Calu3 (cell line): ENCODE results near the gene TRIM44. TPM values are rescaled to one million over a fixed set of nuclear protein-coding genes. Genes with fewer than 3 reads are reported as not detected.

Experiments used
- BruUV-seq: library from RNA; stranded (reverse); fragments of 400-500 nt; replicated peaks from 2 replicates; lab custom pipeline; 2021; lab: Mats Ljungman, UMichigan
- CTCF ChIA-PET: fragments of 300-600 bp; sonication (Branson Sonifier 250); formaldehyde crosslinking; loops from one replicate; lab custom pipeline; 2022; ENCODE audit warnings: antibody characterized with exemption; lab: Charles Lee
- DNase-seq: peaks from one replicate; pipeline ENCODE4 v3.0.0; 2022
- H3K27ac Mint-ChIP-seq: one replicate; pipeline ENCODE4 v1.8.0; 2022; ENCODE audit warnings: mixed read lengths; ENCODE audit not compliant: unreplicated experiment
- H3K27me3 Mint-ChIP-seq: one replicate; pipeline ENCODE4 v1.8.0; 2022; ENCODE audit warnings: mixed read lengths; ENCODE audit not compliant: unreplicated experiment
- H3K36me3 Mint-ChIP-seq: one replicate; pipeline ENCODE4 v1.8.0; 2022; ENCODE audit warnings: mild to moderate bottlenecking, moderate library complexity, mixed read lengths; ENCODE audit not compliant: insufficient read depth, unreplicated experiment
- H3K4me1 Mint-ChIP-seq: one replicate; pipeline ENCODE4 v1.8.0; 2022; ENCODE audit warnings: mild to moderate bottlenecking, low read depth, mixed read lengths; ENCODE audit not compliant: unreplicated experiment
- H3K4me3 Mint-ChIP-seq: one replicate; pipeline ENCODE4 v1.8.0; 2022; ENCODE audit warnings: mild to moderate bottlenecking, low read depth, moderate library complexity, mixed read lengths; ENCODE audit not compliant: unreplicated experiment
- H3K9me3 Mint-ChIP-seq: one replicate; pipeline ENCODE4 v1.8.0; 2022; ENCODE audit warnings: low read depth, mixed read lengths; ENCODE audit not compliant: unreplicated experiment
- intact Hi-C: fragments of 100-400 bp; cut with micrococcal nuclease; formaldehyde crosslinking; loops from one replicate; pipeline ENCODE4 v1.10.0; 2022; ENCODE audit not compliant: unreplicated experiment
- total RNA-seq: library from RNA; stranded (reverse); gene quantifications from 2 replicates; pipeline ENCODE4 v1.2.3, GENCODE V29; 2022
- TF ChIP-seq, protein P1 (sequence below): fragments of 200-600 bp; IDR thresholded peaks from one replicate; pipeline ENCODE4 v1.8.0; 2022; ENCODE audit warnings: antibody characterized with exemption; ENCODE audit not compliant: unreplicated experiment

The TRIM44 gene
- total RNA-seq, 1 experiment from 2014 or later: 71.3 TPM

DNA sequence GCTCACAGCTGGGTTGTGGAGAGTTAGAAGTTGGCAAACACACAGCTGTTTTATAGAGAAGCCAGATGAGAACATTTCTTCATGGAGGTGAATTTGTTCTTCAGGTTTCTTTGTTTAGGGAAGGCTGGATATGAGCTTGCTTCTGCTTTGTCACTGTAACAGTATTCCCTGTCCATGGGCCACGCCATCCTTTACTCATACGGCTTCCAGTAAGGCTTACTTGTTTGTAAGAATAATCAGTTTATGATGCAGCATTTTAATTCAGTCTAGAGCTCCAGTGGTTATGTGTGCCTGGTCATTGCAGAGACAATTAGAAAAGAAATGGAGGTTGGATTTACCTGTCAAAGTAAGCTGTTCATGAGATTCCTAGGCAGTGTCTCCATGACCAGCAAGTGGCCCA lies 131.8 kb downstream of the TRIM44 start:
- Mint-ChIP-seq H3K4me3 (no peak overlapping the region), H3K36me3 (no peaks in the 10 kb centered on the region), H3K27me3 (no peaks in the 10 kb centered on the region), H3K4me1 (peaks cover 23% of the 10 kb centered on the region), H3K27ac (no peak overlapping the region), H3K9me3 (peaks cover under 1% of the 10 kb centered on the region)
- intact Hi-C loops: no loop called here
- BruUV-seq: no TSS peak
- CTCF ChIA-PET: no interaction called here
- TF ChIP-seq, protein P1, sequence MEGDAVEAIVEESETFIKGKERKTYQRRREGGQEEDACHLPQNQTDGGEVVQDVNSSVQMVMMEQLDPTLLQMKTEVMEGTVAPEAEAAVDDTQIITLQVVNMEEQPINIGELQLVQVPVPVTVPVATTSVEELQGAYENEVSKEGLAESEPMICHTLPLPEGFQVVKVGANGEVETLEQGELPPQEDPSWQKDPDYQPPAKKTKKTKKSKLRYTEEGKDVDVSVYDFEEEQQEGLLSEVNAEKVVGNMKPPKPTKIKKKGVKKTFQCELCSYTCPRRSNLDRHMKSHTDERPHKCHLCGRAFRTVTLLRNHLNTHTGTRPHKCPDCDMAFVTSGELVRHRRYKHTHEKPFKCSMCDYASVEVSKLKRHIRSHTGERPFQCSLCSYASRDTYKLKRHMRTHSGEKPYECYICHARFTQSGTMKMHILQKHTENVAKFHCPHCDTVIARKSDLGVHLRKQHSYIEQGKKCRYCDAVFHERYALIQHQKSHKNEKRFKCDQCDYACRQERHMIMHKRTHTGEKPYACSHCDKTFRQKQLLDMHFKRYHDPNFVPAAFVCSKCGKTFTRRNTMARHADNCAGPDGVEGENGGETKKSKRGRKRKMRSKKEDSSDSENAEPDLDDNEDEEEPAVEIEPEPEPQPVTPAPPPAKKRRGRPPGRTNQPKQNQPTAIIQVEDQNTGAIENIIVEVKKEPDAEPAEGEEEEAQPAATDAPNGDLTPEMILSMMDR: no peak
- DNase-seq: no peak

DNA sequence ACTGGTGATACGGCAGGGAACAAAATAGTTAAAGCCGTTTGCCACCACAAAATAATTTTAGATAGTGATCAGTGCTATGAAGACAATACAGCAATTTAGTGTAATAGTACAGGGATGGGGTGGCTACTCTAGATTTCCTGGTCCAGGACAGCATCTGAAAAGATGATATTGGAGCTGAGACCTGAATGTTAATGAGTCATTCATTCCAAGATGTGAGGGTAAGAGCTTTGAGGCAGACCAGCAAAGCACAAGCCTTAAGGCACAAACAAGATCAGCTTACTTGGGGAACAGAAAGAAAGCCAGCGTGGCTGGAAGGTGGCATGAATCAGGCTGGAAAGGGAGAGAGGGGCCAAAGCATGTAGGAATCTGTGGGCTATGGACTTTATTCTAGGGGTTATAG lies 132.3 kb downstream of the TRIM44 start:
- intact Hi-C loops: no loop called here
- TF ChIP-seq, protein P1: no peak
- CTCF ChIA-PET: no interaction called here
- Mint-ChIP-seq H3K27me3 (no peaks in the 10 kb centered on the region), H3K4me1 (peaks cover 23% of the 10 kb centered on the region), H3K4me3 (no peak overlapping the region), H3K9me3 (peaks cover 4% of the 10 kb centered on the region), H3K27ac (no peak overlapping the region), H3K36me3 (no peaks in the 10 kb centered on the region)
- no TSS peak for BruUV-seq
- no peak for DNase-seq

DNA sequence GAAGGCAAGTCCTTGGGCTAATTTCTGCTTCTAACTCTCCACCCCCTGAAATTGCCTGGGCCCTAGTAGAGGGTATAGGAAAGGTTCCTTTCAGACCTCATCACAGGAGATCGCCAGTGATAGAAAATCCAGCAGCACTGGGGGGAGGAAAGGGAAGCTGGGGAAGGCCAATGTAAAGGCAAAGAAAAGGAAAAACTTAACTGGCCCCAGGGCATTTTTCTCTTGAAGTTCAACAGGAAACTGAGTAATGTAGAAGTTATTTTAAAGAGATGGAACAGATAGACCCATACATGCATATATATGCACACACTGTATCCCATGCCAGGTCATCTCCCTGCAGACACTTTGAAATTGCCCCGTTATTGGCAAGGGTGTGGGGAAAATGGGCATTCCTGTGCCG lies 134.0 kb downstream of the TRIM44 start:
- peaks cover 23% of the 10 kb centered on the region for H3K4me1 Mint-ChIP-seq
- CTCF ChIA-PET: interaction anchor here (1.3 kb wide), 1 partner anchor 11 kb away, joined by 3 read pairs; no protein-coding TSS in a partner anchor
- peak overlapping the region; percentile 10 for H3K4me3 Mint-ChIP-seq
- H3K36me3 Mint-ChIP-seq: no peaks in the 10 kb centered on the region
- no peak for DNase-seq
- TF ChIP-seq, protein P1: no peak
- peak overlapping the region; percentile 43 for H3K27ac Mint-ChIP-seq
- BruUV-seq: no TSS peak
- peaks cover 4% of the 10 kb centered on the region for H3K9me3 Mint-ChIP-seq
- intact Hi-C loops: no loop called here
- no peaks in the 10 kb centered on the region for H3K27me3 Mint-ChIP-seq

DNA sequence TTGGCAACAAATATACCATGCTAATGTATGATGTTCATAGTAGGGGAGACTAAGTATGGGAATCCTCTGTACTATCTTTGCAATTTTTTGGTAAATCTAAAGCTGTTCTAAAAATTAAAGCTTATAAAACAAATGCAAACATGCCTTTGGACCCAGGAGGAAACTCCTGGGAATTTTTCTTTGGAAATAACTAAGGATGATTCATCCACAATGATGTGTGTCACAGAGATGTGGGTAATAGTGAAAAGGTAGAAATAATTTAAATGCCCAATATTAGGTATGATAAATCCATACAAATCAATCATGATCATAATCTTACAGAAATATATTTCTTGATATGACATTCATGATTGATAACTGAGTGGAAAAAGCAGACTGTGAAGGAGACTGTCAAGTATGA lies 135.8 kb downstream of the TRIM44 start:
- Mint-ChIP-seq H3K4me1 (peaks cover 23% of the 10 kb centered on the region), H3K4me3 (no peak overlapping the region), H3K27me3 (no peaks in the 10 kb centered on the region), H3K9me3 (peaks cover 4% of the 10 kb centered on the region), H3K27ac (no peak overlapping the region), H3K36me3 (no peaks in the 10 kb centered on the region)
- TF ChIP-seq, protein P1: no peak
- CTCF ChIA-PET: interaction anchor here (0.5 kb wide), 1 partner anchor 81 kb away, joined by 3 read pairs; no protein-coding TSS in a partner anchor
- intact Hi-C loops: no loop called here
- DNase-seq: no peak
- no TSS peak for BruUV-seq
